Osteocyte (in vitro differentiated cells): ENCODE data around the gene PGLYRP3. TPM values are rescaled to one million over a fixed set of nuclear protein-coding genes. Genes with fewer than 3 reads are reported as not detected.
"Not testable (repeated sequence)": the region's sequence is repeated elsewhere in the genome, so short reads cannot be mapped to it uniquely, and the experiment has no call there.

Source experiments
- DNase-seq: peaks from one replicate; pipeline ENCODE4 v3.0.0; 2021; ENCODE audit warnings: mixed read lengths; ENCODE audit not compliant: unreplicated experiment; ENCODE audit errors: extremely low spot score
- H3K27ac Mint-ChIP-seq: one replicate; pipeline ENCODE4 v1.8.0; 2021; ENCODE audit warnings: mild to moderate bottlenecking, mixed read lengths; ENCODE audit not compliant: unreplicated experiment
- H3K27me3 Mint-ChIP-seq: one replicate; pipeline ENCODE4 v1.8.0; 2021; ENCODE audit warnings: mixed read lengths; ENCODE audit not compliant: unreplicated experiment
- H3K36me3 Mint-ChIP-seq: one replicate; pipeline ENCODE4 v1.8.0; 2021; ENCODE audit warnings: mixed read lengths; ENCODE audit not compliant: unreplicated experiment
- H3K4me1 Mint-ChIP-seq: one replicate; pipeline ENCODE4 v1.8.0; 2021; ENCODE audit warnings: mixed read lengths; ENCODE audit not compliant: unreplicated experiment
- H3K4me3 Mint-ChIP-seq: one replicate; pipeline ENCODE4 v1.8.0; 2021; ENCODE audit warnings: mild to moderate bottlenecking, moderate library complexity, mixed read lengths; ENCODE audit not compliant: unreplicated experiment
- H3K9me3 Mint-ChIP-seq: one replicate; pipeline ENCODE4 v1.8.0; 2021; ENCODE audit warnings: mixed read lengths; ENCODE audit not compliant: unreplicated experiment
- CTCF ChIP-seq: fragments of 200-600 bp; sonication (generic); IDR thresholded peaks from 2 replicates; pipeline ENCODE4 v1.5.0; 2021; ENCODE audit warnings: antibody characterized with exemption, mild to moderate bottlenecking, moderate library complexity
- total RNA-seq: library from RNA; stranded (reverse); gene quantifications from 2 replicates; pipeline ENCODE4 v1.2.1, GENCODE V29; 2021

PGLYRP3 gene
- total RNA-seq, 1 donor from 2014 or later: not detected

GRCh38 chr1:153347856-153348255 is 35.1 kb upstream of the PGLYRP3 start:
- Mint-ChIP-seq H3K36me3 (no peaks in the 10 kb centered on the region), H3K27me3 (peaks cover 18% of the 10 kb centered on the region), H3K4me3 (no peak overlapping the region), H3K9me3 (no peaks in the 10 kb centered on the region), H3K4me1 (no peaks in the 10 kb centered on the region), H3K27ac (no peak overlapping the region)
- TF ChIP-seq CTCF: no peak
- DNase-seq: peak; percentile 53

- not testable (repeated sequence) for H3K4me1 Mint-ChIP-seq, H3K27ac Mint-ChIP-seq
Observed at GRCh38 chr1:153347049-153347448, 34.3 kb upstream of the PGLYRP3 start.

GRCh38 chr1:153346077-153346723 is 33.4 kb upstream of the PGLYRP3 start:
- no peak for TF ChIP-seq CTCF
- no peaks in the 10 kb centered on the region for H3K4me1 Mint-ChIP-seq
- no peaks in the 10 kb centered on the region for H3K36me3 Mint-ChIP-seq
- H3K9me3 Mint-ChIP-seq: no peaks in the 10 kb centered on the region
- H3K27me3 Mint-ChIP-seq: peaks cover 12% of the 10 kb centered on the region
- peak; percentile 56 for DNase-seq
- H3K4me3 Mint-ChIP-seq: no peak overlapping the region
- H3K27ac Mint-ChIP-seq: no peak overlapping the region

More at GRCh38 chr1:153347049-153347448, 34.3 kb upstream of the PGLYRP3 start:
- H3K36me3 Mint-ChIP-seq, H3K9me3 Mint-ChIP-seq, H3K4me3 Mint-ChIP-seq, DNase-seq: not testable (repeated sequence)
- H3K27me3 Mint-ChIP-seq: peaks cover 16% of the 10 kb centered on the region

GRCh38 chr1:153345187-153346076 is 32.7 kb upstream of the PGLYRP3 start:
- Mint-ChIP-seq H3K9me3 (no peaks in the 10 kb centered on the region), H3K36me3 (no peaks in the 10 kb centered on the region), H3K4me1 (no peaks in the 10 kb centered on the region), H3K4me3 (no peak overlapping the region), H3K27me3 (peaks cover 6% of the 10 kb centered on the region), H3K27ac (no peak overlapping the region)
- TF ChIP-seq CTCF: no peak
- peak; percentile 76 for DNase-seq

GRCh38 chr1:153344718-153345025 is 31.9 kb upstream of the PGLYRP3 start:
- no peak for TF ChIP-seq CTCF
- DNase-seq: peak; percentile 75
- H3K4me1 Mint-ChIP-seq: no peaks in the 10 kb centered on the region
- H3K4me3 Mint-ChIP-seq: no peak overlapping the region
- peaks cover 6% of the 10 kb centered on the region for H3K27me3 Mint-ChIP-seq
- no peak overlapping the region for H3K27ac Mint-ChIP-seq
- no peaks in the 10 kb centered on the region for H3K36me3 Mint-ChIP-seq
- H3K9me3 Mint-ChIP-seq: no peaks in the 10 kb centered on the region
